Suprapubic skin (tissue), 4 donors: ENCODE measurements around the gene BRD2. TPM values are rescaled to one million over a fixed set of nuclear protein-coding genes. Genes with fewer than 3 reads are reported as not detected.
A peak's percentile ranks its signal among the peaks of the same experiment; 100 is the strongest.

Source experiments
- DNase-seq, 2 donors: peaks; one replicate each; pipeline ENCODE4 v3.0.0-alpha.2; 2019; ENCODE audit warnings: low spot score in 2 of 2
- H3K27ac ChIP-seq: fragments of 200-600 bp; sonication (generic); one replicate; pipeline ENCODE4 v1.5.1; 2019
- H3K27me3 ChIP-seq: fragments of 200-600 bp; sonication (generic); one replicate; pipeline ENCODE4 v1.5.1; 2019
- H3K36me3 ChIP-seq: fragments of 200-600 bp; sonication (generic); one replicate; pipeline ENCODE4 v1.5.1; 2019
- H3K4me1 ChIP-seq: fragments of 200-600 bp; sonication (generic); one replicate; pipeline ENCODE4 v1.5.1; 2019
- H3K4me3 ChIP-seq: fragments of 200-600 bp; sonication (generic); one replicate; pipeline ENCODE4 v1.5.1; 2019; ENCODE audit warnings: mild to moderate bottlenecking
- H3K9me3 ChIP-seq: fragments of 200-600 bp; sonication (generic); one replicate; pipeline ENCODE4 v1.5.1; 2019
- CTCF ChIP-seq, 2 donors: fragments of 200-600 bp in 1 of 2; fragments of 450-650 bp in 1 of 2; sonication (generic) in 1 of 2; IDR thresholded peaks; one replicate each; pipeline ENCODE4 v1.5.1; 2016 to 2019; ENCODE audit warnings: antibody characterized with exemption in 2 of 2, mild to moderate bottlenecking in 1 of 2, moderate library complexity in 1 of 2
- EP300 ChIP-seq: sonication (generic); formaldehyde crosslinking; IDR thresholded peaks from one replicate; pipeline ENCODE4 v1.6.1; 2017; ENCODE audit warnings: antibody characterized with exemption
- POLR2A ChIP-seq, 2 donors: fragments of 450-650 bp; IDR thresholded peaks; one replicate each; pipeline ENCODE4 v1.6.1; 2017; ENCODE audit warnings: antibody characterized with exemption in 2 of 2, mild to moderate bottlenecking in 2 of 2, moderate library complexity in 2 of 2
- POLR2AphosphoS5 ChIP-seq, 3 donors: sonication (generic); formaldehyde crosslinking; IDR thresholded peaks; one replicate each; pipeline ENCODE4 v1.6.1; 2017; ENCODE audit warnings: antibody characterized with exemption in 3 of 3
- WGBS: methylation state at CpG from one replicate; pipeline ENCODE4 v1.1.5; 2018; 5-methylcytosine and 5-hydroxymethylcytosine counted together
- total RNA-seq, 4 donors: library from RNA; depleted of rRNA; stranded (reverse); fragments of >200 nt; gene quantifications; one replicate each; pipeline ENCODE4 v1.1.0, GENCODE V29; 2016

The BRD2 gene
- total RNA-seq, 4 donors from 2014 or later: 145 to 246 (median 197) TPM

GRCh38 chr6:32983964-32984621 is 15.7 kb downstream of the BRD2 start:
- 51% methylated on average over 3 of the region's 3 CpGs for WGBS
- Histone ChIP-seq H3K36me3 (peaks cover 33% of the 10 kb centered on the region), H3K27me3 (no peaks in the 10 kb centered on the region), H3K9me3 (no peaks in the 10 kb centered on the region), H3K4me1 (peaks cover 15% of the 10 kb centered on the region), H3K27ac (no peak overlapping the region), H3K4me3 (no peak overlapping the region)
- TF ChIP-seq POLR2AphosphoS5 (IDR thresholded peaks at IDR 0.05): no peak
- TF ChIP-seq POLR2A (IDR thresholded peaks at IDR 0.05): no peak
- no peak for TF ChIP-seq EP300
- TF ChIP-seq CTCF (IDR thresholded peaks at IDR 0.05): no peak
- DNase-seq: no peak

DNA sequence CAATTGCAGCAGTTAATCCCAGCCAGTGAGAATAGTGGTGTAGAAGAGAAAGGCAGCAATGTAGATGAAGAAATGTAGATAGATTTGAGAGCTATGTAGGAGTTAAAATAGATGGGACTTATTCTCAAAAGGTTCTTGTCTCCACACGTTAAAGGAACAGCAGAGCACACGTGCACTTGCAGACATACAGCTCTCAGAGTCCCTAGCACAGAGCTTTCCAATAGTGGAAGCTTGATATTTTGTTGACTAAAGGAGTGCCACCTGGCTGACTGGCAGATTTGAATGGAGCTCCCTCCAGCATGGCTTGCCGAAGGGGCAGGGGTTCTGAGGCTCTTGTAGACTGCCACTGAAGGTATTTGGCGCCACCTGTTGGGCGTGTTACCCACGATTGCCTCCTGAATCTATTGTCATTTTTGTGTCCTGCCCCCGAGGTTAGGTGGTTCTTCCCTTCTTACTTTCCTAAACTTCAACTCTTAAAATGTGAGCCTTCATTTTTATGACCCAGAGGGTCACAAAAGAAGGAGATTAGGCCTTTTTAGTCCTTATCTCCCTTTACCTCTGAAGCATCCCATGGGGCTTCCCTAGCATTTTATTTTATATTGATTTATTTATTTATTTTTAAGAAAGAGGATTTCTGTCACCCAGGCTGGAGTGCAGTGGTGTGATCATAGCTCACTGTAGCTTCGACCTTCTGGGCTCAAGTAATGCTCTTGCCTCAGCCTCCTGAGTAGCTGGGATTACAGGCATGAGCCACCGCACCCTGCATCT is 16.4 kb downstream of the BRD2 start:
- Histone ChIP-seq H3K4me3 (no peak overlapping the region), H3K9me3 (no peaks in the 10 kb centered on the region), H3K27me3 (no peaks in the 10 kb centered on the region), H3K36me3 (peaks cover 26% of the 10 kb centered on the region), H3K27ac (no peak overlapping the region), H3K4me1 (peaks cover 15% of the 10 kb centered on the region)
- no peak for TF ChIP-seq EP300
- peak; percentile 75 to 85 for TF ChIP-seq CTCF (IDR thresholded peaks at IDR 0.05)
- DNase-seq: peak; percentile 92 to 97
- WGBS: 12% methylated on average over 9 of the region's 9 CpGs

- H3K4me1 ChIP-seq: peaks cover 6% of the 10 kb centered on the region
- 95% methylated on average over 1 of the region's 1 CpG for WGBS
Observed at GRCh38 chr6:32989368-32989767, 21.0 kb downstream of the BRD2 start.

GRCh38 chr6:32991972-32992371 is 23.6 kb downstream of the BRD2 start:
- TF ChIP-seq EP300 (no peak), POLR2AphosphoS5 (IDR thresholded peaks at IDR 0.05) (no peak), POLR2A (IDR thresholded peaks at IDR 0.05) (no peak), CTCF (IDR thresholded peaks at IDR 0.05) (no peak)

More at GRCh38 chr6:32989368-32989767, 21.0 kb downstream of the BRD2 start:
- peaks cover 10% of the 10 kb centered on the region for H3K27me3 ChIP-seq
- no peak overlapping the region for H3K4me3 ChIP-seq
- no peak overlapping the region for H3K27ac ChIP-seq
- TF ChIP-seq POLR2A (IDR thresholded peaks at IDR 0.05) (no peak), EP300 (no peak), POLR2AphosphoS5 (IDR thresholded peaks at IDR 0.05) (no peak), CTCF (IDR thresholded peaks at IDR 0.05) (no peak)
- H3K9me3 ChIP-seq: no peaks in the 10 kb centered on the region
- H3K36me3 ChIP-seq: no peaks in the 10 kb centered on the region
- DNase-seq: no peak

GRCh38 chr6:32993363-32993973 is 25.1 kb downstream of the BRD2 start:
- DNase-seq: no peak
- WGBS: 85% methylated on average over 9 of the region's 9 CpGs
- no peak for TF ChIP-seq CTCF (IDR thresholded peaks at IDR 0.05)
- no peak for TF ChIP-seq POLR2AphosphoS5 (IDR thresholded peaks at IDR 0.05)
- no peak for TF ChIP-seq POLR2A (IDR thresholded peaks at IDR 0.05)
- no peak for TF ChIP-seq EP300
- Histone ChIP-seq H3K27me3 (peaks cover 13% of the 10 kb centered on the region), H3K36me3 (no peaks in the 10 kb centered on the region), H3K4me1 (no peaks in the 10 kb centered on the region), H3K4me3 (no peak overlapping the region), H3K9me3 (no peaks in the 10 kb centered on the region), H3K27ac (no peak overlapping the region)

More at GRCh38 chr6:32991972-32992371, 23.6 kb downstream of the BRD2 start:
- no peaks in the 10 kb centered on the region for H3K9me3 ChIP-seq
- no peaks in the 10 kb centered on the region for H3K36me3 ChIP-seq
- peaks cover 12% of the 10 kb centered on the region for H3K27me3 ChIP-seq
- 81% methylated on average over 4 of the region's 4 CpGs for WGBS
- no peaks in the 10 kb centered on the region for H3K4me1 ChIP-seq
- no peak overlapping the region for H3K27ac ChIP-seq
- no peak for DNase-seq
- H3K4me3 ChIP-seq: no peak overlapping the region
